ENCODE results near the gene TSPAN18.
A peak's percentile ranks its signal among the peaks of the same experiment; 100 is the strongest.

TSPAN18 gene

GRCh38 chr11:44941259-44942021 is 214.7 kb downstream of the TSPAN18 start:
- no peak for DNase-seq (ENCODE audit: low read depth, low spot score)

- DNase-seq (ENCODE audit: low read depth, low spot score): no peak
Measured at GRCh38 chr11:44942029-44942955, 215.5 kb downstream of the TSPAN18 start.

GRCh38 chr11:44943118-44943517 is 216.4 kb downstream of the TSPAN18 start:
- DNase-seq (ENCODE audit: low read depth, low spot score): no peak

GRCh38 chr11:44943696-44944095 is 216.9 kb downstream of the TSPAN18 start:
- DNase-seq (ENCODE audit: low read depth, low spot score): no peak

GRCh38 chr11:44944181-44944852 is 217.6 kb downstream of the TSPAN18 start:
- no peak for DNase-seq (ENCODE audit: low read depth, low spot score)

- no peak for DNase-seq (ENCODE audit: low read depth, low spot score)
Measured at GRCh38 chr11:44944853-44945235, 218.1 kb downstream of the TSPAN18 start.

- no peak for DNase-seq (ENCODE audit: low read depth, low spot score)
Measured at GRCh38 chr11:44945666-44946065, 218.9 kb downstream of the TSPAN18 start.

GRCh38 chr11:44946263-44946662 is 219.5 kb downstream of the TSPAN18 start:
- DNase-seq (ENCODE audit: low read depth, low spot score): no peak

GRCh38 chr11:44947114-44947513 is 220.4 kb downstream of the TSPAN18 start:
- DNase-seq (ENCODE audit: low read depth, low spot score): no peak

- no peak for DNase-seq (ENCODE audit: low read depth, low spot score)
Measured at GRCh38 chr11:44948155-44948554, 221.4 kb downstream of the TSPAN18 start.

- DNase-seq (ENCODE audit: low read depth, low spot score): no peak
Measured at GRCh38 chr11:44949160-44950030, 222.6 kb downstream of the TSPAN18 start.

GRCh38 chr11:44950031-44950624 is 223.4 kb downstream of the TSPAN18 start:
- DNase-seq (ENCODE audit: low read depth, low spot score): no peak

GRCh38 chr11:44950625-44951476 is 224.1 kb downstream of the TSPAN18 start, which contains the start of gene TP53I11:
TP53I11 (minus strand) TSS chr11:44950883; CDS start chr11:44938335, 12,548 bp downstream.
- peak; percentile 31 for DNase-seq (ENCODE audit: low read depth, low spot score)

- DNase-seq (ENCODE audit: low read depth, low spot score): no peak
Measured at GRCh38 chr11:44952082-44952481, 225.3 kb downstream of the TSPAN18 start.

GRCh38 chr11:44952500-44953260 is 225.9 kb downstream of the TSPAN18 start:
- no peak for DNase-seq (ENCODE audit: low read depth, low spot score)

- DNase-seq (ENCODE audit: low read depth, low spot score): no peak
Measured at GRCh38 chr11:44954051-44954906, 227.5 kb downstream of the TSPAN18 start.

GRCh38 chr11:44955015-44955738 is 228.4 kb downstream of the TSPAN18 start:
- no peak for DNase-seq (ENCODE audit: low read depth, low spot score)

All from activated CD4-positive, CD25-positive, alpha-beta regulatory T cell treated with anti-CD3 and anti-CD28 coated beads, Interleukin-2, amount 50 U/mL, for 16 hours (primary cell).